Mucosa of rectum (tissue), 2 donors: Measurements from ENCODE around the gene FYB2.

Source experiments
- H3K27ac ChIP-seq, 2 donors: one replicate each; pipeline ENCODE4 v1.7.0; 2013; ENCODE audit warnings: inconsistent platforms in 2 of 2, low read depth in 2 of 2, low read length in 2 of 2
- H3K27me3 ChIP-seq, 2 donors: one replicate each; pipeline ENCODE4 v1.7.0; 2013; ENCODE audit warnings: low read length in 2 of 2; ENCODE audit not compliant: control insufficient read depth in 2 of 2, insufficient read depth in 2 of 2
- H3K36me3 ChIP-seq, 2 donors: one replicate each; pipeline ENCODE4 v1.7.0; 2013; ENCODE audit warnings: low read length in 2 of 2; ENCODE audit not compliant: control insufficient read depth in 2 of 2, insufficient read depth in 2 of 2
- H3K4me1 ChIP-seq, 2 donors: one replicate each; pipeline ENCODE4 v1.7.0; 2013; ENCODE audit warnings: low read length in 2 of 2, mild to moderate bottlenecking in 1 of 2; ENCODE audit not compliant: control insufficient read depth in 2 of 2, insufficient read depth in 2 of 2
- H3K4me3 ChIP-seq, 2 donors: one replicate each; pipeline ENCODE4 v1.7.0; 2013; ENCODE audit warnings: low read length in 2 of 2
- H3K9ac ChIP-seq, 2 donors: one replicate each; pipeline ENCODE4 v1.7.0; 2013; ENCODE audit warnings: low read length in 2 of 2, low read depth in 1 of 2, mild to moderate bottlenecking in 1 of 2
- H3K9me3 ChIP-seq, 2 donors: one replicate each; pipeline ENCODE4 v1.7.0; 2013; ENCODE audit warnings: low read length in 2 of 2; ENCODE audit not compliant: control insufficient read depth in 2 of 2
- donor health status: healthy.
- donor health status: Normal muscosa, but diverticular disease.

The FYB2 gene

GRCh38 chr1:56819387-56819899, at the start of gene FYB2:
Gene FYB2, minus strand, starts transcription at chr1:56819404. Its CDS starts 114 bp downstream, at chr1:56819290.
- H3K27me3 ChIP-seq, result peaks cover 0 to 2% of the 10 kb centered on the region in 2 donors
- H3K27ac ChIP-seq, result no peak within 1 kb of the TSS
- peaks cover 5 to 8% of the 10 kb centered on the region in 2 donors for H3K4me1 ChIP-seq
- no peak within 1 kb of the TSS for H3K4me3 ChIP-seq
- H3K9ac ChIP-seq, result no peak within 1 kb of the TSS
- H3K36me3 ChIP-seq, result no peaks in the 10 kb centered on the region
- H3K9me3 ChIP-seq, result no peaks in the 10 kb centered on the region

- Histone ChIP-seq H3K4me1 (no peaks in the 10 kb centered on the region), H3K27ac (no peak overlapping the region), H3K4me3 (no peak overlapping the region), H3K9ac (no peak overlapping the region), H3K9me3 (no peaks in the 10 kb centered on the region), H3K36me3 (no peaks in the 10 kb centered on the region), H3K27me3 (no peaks in the 10 kb centered on the region)
Observed at GRCh38 chr1:56868761-56869160, 49.6 kb upstream of the FYB2 start.

DNA sequence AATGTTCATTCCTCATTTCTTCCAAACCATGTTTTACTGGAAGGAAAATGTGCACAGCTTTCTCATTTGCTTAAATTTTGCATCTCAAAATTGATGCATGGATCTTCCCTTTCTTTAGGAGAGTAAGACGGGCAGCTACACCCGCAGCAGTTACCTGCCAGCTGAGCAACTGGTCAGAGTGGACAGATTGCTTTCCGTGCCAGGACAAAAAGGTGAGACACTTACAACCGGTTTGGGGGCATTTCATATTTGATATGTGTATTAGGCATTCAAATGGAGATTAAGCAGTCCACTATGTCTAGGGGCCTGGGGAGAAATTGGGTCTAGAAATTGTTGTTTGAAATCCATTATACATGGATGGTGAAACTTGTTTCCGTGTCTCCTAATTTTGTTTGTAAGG, 48.3 kb upstream of the FYB2 start:
- Histone ChIP-seq H3K27me3 (no peaks in the 10 kb centered on the region), H3K9me3 (no peaks in the 10 kb centered on the region), H3K27ac (no peak overlapping the region), H3K36me3 (no peaks in the 10 kb centered on the region), H3K4me3 (no peak overlapping the region), H3K4me1 (no peaks in the 10 kb centered on the region), H3K9ac (no peak overlapping the region)

DNA sequence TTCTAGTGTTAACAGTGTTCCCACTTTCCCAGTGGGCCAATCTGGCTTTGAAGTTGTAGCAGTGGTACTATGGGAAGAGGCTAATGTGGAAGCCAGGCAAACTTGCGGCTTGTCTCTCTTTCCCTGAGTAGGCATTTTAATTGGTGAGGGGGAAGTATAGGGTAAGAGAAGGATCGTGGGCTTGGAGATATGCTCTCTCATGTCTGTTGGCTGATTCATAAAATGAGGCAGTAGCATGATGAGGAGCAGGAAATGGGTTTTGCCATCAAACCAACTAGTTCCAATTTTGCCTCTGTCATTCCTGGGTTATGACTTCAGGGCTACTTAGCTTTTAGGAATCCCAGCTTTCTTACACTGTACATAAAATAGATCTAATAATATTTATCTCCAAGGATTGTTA, 47.5 kb upstream of the FYB2 start:
- Histone ChIP-seq H3K27ac (no peak overlapping the region), H3K36me3 (no peaks in the 10 kb centered on the region), H3K27me3 (no peaks in the 10 kb centered on the region), H3K4me1 (no peaks in the 10 kb centered on the region), H3K9me3 (no peaks in the 10 kb centered on the region), H3K9ac (no peak overlapping the region), H3K4me3 (no peak overlapping the region)

- no peaks in the 10 kb centered on the region for H3K4me1 ChIP-seq
- no peaks in the 10 kb centered on the region for H3K9me3 ChIP-seq
- H3K27me3 ChIP-seq, result no peaks in the 10 kb centered on the region
- no peak overlapping the region for H3K9ac ChIP-seq
- H3K4me3 ChIP-seq, result no peak overlapping the region
- H3K36me3 ChIP-seq, result no peaks in the 10 kb centered on the region
- H3K27ac ChIP-seq, result no peak overlapping the region
Observed at GRCh38 chr1:56864430-56864829, 45.2 kb upstream of the FYB2 start.

DNA sequence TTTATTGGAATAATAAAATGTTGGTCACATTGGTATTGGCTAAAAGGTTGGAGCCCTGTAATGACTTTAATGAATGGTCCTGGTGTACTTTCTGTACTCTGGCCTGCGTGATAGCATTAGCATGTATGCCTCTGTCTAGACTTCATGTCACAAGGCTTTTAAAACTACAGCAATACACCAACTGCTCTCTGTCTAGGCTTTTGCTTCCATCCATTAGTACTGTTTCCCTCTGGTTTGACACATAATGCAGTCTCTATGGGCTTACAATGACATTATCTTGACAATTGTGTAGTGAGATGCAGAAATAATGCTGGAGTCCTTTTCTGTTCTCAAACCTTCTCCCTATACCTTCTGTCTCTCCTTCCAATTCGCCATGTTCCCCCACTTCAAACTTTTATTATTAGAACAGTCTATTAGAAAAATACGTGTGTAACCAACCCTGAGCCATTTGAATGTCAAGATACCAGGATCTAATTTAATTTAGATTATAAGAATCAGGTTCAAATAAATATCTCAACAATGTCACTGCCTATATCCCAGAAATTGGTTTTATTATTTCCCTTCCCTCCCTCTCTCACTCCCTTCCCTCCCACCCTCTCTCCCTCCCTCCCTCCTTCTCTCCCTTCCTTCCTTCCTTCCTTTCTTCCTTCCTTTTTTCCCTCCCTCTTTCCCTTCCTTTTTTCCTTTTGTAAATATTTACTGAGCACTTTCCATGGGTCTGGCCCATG, 44.2 kb upstream of the FYB2 start:
- H3K36me3 ChIP-seq, result no peaks in the 10 kb centered on the region
- no peak overlapping the region for H3K27ac ChIP-seq
- H3K4me1 ChIP-seq, result no peaks in the 10 kb centered on the region

GRCh38 chr1:56859287-56859686, 40.1 kb upstream of the FYB2 start:
- Histone ChIP-seq H3K27me3 (no peaks in the 10 kb centered on the region), H3K9ac (no peak overlapping the region), H3K4me1 (no peaks in the 10 kb centered on the region), H3K4me3 (no peak overlapping the region), H3K27ac (no peak overlapping the region), H3K9me3 (no peaks in the 10 kb centered on the region), H3K36me3 (no peaks in the 10 kb centered on the region)

More for the DNA sequence above, 44.2 kb upstream of the FYB2 start:
- H3K9me3 ChIP-seq, result no peaks in the 10 kb centered on the region
- no peak overlapping the region for H3K4me3 ChIP-seq
- no peaks in the 10 kb centered on the region for H3K27me3 ChIP-seq
- H3K9ac ChIP-seq, result no peak overlapping the region

DNA sequence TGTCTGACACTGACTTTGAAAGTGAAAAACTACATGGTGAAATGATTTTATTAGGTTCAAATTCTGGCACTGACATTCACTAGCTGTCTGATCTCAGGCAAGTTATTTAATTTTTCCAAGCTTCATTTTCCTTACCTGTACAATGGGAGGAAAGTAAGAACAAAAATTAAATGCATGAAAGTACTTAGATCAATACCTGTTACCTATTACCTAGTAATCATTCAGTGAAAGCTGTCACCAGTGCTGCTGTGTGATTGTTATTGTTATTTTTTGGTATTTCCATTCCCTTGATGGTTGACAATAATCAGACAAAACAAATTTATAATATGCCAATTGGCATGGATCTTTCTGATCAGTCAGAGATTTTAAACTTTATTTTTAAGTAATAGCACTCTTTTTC, 37.0 kb upstream of the FYB2 start:
- Histone ChIP-seq H3K36me3 (no peaks in the 10 kb centered on the region), H3K4me1 (no peaks in the 10 kb centered on the region), H3K27me3 (no peaks in the 10 kb centered on the region), H3K4me3 (no peak overlapping the region), H3K9ac (no peak overlapping the region), H3K27ac (no peak overlapping the region), H3K9me3 (no peaks in the 10 kb centered on the region)

- no peaks in the 10 kb centered on the region for H3K36me3 ChIP-seq
- no peaks in the 10 kb centered on the region for H3K27me3 ChIP-seq
- H3K27ac ChIP-seq, result no peak overlapping the region
- H3K4me1 ChIP-seq, result no peaks in the 10 kb centered on the region
- H3K9ac ChIP-seq, result no peak overlapping the region
- H3K4me3 ChIP-seq, result no peak overlapping the region
- H3K9me3 ChIP-seq, result no peaks in the 10 kb centered on the region
Observed at GRCh38 chr1:56855190-56855589, 36.0 kb upstream of the FYB2 start.

DNA sequence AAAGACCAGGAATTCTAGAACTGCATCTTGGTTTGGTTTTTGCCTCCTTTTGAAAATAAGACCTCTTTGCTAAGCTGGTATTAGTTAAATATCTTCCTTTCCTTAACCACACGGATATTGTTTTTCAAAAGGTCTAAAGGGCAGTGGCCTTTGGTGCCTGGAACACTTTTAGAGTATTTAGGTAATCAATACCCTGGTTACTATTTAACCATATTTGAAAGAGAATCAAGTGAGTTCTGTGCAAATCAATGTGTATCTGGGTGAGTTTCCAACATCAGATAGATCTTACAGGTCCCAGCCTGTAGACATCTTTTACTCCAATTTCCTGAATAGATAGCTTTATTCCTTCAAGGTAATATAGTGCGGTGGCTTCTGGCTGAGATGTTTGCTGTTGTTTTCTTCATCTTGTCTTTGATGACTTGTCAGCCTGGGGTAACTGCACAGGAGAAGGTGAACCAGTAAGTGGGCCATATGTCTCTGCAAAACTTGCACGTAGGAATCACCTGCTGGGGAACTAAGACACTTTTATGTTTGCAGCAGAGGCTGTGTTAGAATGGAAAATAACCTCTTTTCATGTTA, 35.4 kb upstream of the FYB2 start, which contains the start of gene C8A:
Gene C8A (plus strand): TSS at position 277 of the 579 bp plus-strand sequence. CDS start 105 bp downstream, at position 382.
- no peak within 1 kb of the TSS for H3K9ac ChIP-seq
- H3K36me3 ChIP-seq, result no peaks in the 10 kb centered on the region
- H3K27me3 ChIP-seq, result no peaks in the 10 kb centered on the region
- no peak within 1 kb of the TSS for H3K27ac ChIP-seq
- no peaks in the 10 kb centered on the region for H3K4me1 ChIP-seq
- no peak within 1 kb of the TSS for H3K4me3 ChIP-seq
- no peaks in the 10 kb centered on the region for H3K9me3 ChIP-seq
